Stimulated activated CD4-positive, alpha-beta T cell treated with anti-CD3 and anti-CD28 coated beads, Interleukin-1b, Interleukin-23, amount 100 ng/mL, for 24 hours (primary cell): ENCODE measurements around the gene DISP2.
A peak's percentile ranks its signal among the peaks of the same experiment; 100 is the strongest.

Experiments
- DNase-seq, 4 experiments: peaks; one replicate each; pipeline ENCODE4 v3.0.0-alpha.2; 2020; ENCODE audit warnings: low read depth in 4 of 4, low spot score in 1 of 4

DISP2 gene

DNA sequence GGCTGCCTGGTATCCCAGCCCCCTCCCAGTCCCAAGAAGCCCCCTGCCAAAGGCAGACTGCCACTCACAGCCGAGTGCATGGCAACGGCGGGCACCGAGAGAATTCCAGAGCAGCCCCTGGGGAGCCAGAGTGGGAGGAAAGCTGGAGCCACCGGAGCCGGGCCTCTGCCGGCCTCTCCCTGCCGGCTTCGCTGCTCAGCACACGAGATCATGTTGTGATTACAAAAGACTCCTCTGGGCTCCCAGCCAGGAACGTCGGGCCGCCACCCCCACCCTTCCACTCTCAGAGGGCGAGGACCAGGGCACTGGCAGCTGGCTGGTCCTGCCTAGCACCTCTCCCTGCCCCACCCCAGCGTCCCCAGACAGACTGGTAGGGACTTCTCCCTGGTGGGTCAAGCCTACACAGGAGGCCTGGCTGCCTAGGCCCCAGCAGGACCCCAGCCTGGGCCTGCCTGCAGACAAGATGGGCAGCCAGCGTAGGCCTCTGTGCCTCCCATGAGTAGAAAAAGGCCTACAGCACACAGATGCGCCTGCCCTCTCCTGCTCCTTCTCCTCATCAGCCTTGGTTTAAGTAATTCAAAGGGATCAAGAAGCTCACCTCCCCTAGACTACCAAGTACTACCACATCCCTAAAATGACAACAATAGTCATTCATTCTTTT, 17.1 kb upstream of the DISP2 start, which contains the start of gene CCDC9B:
Gene CCDC9B (minus strand): TSS at position 200 of the 661 bp plus-strand sequence. CDS start 120 bp downstream, at position 80.
- no peak for DNase-seq

DNA sequence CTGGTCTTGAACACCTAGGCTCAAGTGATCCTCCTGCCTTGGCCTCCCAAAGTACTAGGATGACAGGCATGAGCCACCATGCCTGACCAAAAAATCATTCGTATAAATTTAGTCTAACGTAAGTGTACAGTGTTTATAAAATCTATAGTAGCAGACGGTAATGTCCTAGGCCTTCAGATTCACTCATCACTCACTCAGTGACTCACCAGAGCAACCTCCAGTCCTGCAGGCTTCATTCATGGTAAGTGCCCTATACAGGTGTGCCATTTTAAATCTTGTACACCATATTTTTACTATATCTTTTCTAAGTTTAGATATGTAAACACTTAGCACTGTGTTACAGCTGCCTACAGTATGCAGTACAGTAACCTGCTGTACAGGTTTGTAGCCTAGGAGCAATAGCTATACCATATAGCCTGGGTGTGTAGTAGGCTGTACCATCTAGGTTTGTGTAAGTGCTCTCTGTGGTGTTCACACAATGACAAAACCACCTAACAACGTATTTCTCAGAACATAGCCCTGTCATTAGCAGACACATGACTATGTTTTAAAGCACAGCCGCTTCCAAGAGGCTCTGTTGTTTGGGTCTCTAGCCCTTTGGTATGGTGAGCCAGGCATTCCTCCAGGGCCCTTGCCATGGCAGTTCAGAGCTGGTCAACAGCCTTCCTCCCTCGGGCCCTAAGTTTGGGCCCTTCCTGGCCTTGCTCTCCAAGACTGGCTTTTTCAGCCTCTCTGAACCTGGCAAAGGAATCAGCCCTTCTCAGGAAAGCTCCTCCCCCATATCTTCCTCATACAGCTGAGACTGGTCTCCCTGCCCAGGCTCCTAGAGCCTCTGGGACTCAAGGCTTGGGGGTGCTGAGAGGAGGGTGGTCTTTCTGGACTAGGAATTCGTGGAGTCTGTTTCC, 15.4 kb upstream of the DISP2 start:
- DNase-seq, result no peak

GRCh38 chr15:40343512-40343911, 14.5 kb upstream of the DISP2 start:
- DNase-seq, result no peak

GRCh38 chr15:40344217-40344616, 13.8 kb upstream of the DISP2 start:
- no peak for DNase-seq

DNA sequence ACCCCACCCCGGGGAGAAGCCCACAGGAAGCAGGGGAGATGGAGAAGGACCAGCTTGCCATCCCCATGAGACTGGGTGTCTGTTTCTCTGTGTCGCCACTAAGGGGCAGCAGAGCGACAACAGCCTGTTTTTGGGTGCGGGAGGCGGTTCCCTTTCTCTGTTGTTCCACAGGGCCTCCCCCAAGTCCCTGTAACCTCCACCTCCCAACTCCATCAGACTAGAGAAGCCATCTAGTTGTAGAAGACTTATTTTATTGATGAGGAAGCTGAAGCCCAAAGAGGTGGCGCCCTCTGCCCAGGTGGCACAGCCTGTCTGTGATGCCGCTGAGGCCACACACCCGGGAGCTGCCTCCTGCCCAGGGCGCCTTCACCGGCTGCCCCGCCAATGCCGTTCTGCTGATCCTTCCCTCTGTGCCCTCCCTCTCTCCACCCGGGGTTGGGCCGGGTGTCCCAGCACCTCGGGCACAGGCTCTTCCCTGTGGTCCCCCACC, 13.3 kb upstream of the DISP2 start:
- peak in 2 of 4 experiments; percentile 42 to 57 for DNase-seq

DNA sequence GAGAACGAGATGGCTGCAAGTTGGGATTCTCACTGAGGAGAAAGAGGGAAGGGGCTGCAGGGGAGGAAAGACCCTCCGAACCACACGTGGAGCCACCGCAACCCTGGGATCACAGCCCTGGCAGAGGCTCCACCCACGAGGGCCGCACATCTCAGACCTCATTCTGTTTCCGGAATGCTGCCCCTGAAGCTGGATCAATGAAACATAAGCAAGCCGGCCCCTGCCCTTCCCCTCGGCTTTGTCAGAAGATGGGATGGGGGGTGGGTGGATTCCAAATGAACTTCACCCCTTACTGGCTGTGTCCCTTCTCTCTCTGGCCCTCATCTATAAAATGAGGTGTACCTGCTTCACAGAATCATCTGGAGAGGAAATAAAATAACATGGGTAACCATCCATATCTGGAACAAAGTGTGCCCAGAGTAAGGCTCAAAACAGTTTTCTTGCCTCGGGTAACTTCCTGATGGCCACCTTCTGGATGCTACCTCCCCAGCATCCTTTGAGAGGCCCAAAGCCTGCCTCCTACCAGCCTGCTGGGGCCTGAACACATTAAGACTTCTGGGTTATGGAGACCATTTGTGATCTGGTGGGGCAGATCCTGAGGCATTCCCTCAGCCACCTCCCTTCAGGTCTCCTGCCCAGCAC, 12.7 kb upstream of the DISP2 start:
- no peak for DNase-seq

- no peak for DNase-seq
Measured at GRCh38 chr15:40345867-40346578, 12.0 kb upstream of the DISP2 start.

GRCh38 chr15:40346579-40347558, 11.2 kb upstream of the DISP2 start:
- DNase-seq, result no peak

- no peak for DNase-seq
Measured at GRCh38 chr15:40347559-40348473, 10.2 kb upstream of the DISP2 start.

GRCh38 chr15:40348474-40348870, 9.5 kb upstream of the DISP2 start:
- DNase-seq, result no peak

- DNase-seq, result no peak
Measured at GRCh38 chr15:40349163-40349562, 8.9 kb upstream of the DISP2 start.

GRCh38 chr15:40352281-40352901, 5.6 kb upstream of the DISP2 start:
- no peak for DNase-seq

DNA sequence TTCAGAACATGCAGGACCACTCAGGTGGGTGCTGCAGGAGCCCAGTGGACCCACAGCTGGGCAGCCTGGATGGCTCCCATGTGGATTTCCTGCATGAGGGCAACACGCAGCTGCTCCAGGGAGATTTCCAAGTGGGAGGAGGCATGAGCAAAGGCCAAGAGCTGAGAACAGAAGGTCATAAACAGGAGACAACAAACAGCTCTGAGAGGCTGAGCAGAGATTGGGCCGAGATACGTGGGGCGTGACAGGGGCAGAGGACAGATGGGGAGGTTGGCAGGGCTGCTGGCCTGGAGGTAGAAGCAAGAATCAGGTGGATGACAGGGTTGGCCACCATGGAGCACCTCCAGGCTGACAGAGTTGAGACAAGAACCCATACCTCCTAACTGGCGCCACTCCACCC, 4.3 kb upstream of the DISP2 start:
- DNase-seq, result no peak

DNA sequence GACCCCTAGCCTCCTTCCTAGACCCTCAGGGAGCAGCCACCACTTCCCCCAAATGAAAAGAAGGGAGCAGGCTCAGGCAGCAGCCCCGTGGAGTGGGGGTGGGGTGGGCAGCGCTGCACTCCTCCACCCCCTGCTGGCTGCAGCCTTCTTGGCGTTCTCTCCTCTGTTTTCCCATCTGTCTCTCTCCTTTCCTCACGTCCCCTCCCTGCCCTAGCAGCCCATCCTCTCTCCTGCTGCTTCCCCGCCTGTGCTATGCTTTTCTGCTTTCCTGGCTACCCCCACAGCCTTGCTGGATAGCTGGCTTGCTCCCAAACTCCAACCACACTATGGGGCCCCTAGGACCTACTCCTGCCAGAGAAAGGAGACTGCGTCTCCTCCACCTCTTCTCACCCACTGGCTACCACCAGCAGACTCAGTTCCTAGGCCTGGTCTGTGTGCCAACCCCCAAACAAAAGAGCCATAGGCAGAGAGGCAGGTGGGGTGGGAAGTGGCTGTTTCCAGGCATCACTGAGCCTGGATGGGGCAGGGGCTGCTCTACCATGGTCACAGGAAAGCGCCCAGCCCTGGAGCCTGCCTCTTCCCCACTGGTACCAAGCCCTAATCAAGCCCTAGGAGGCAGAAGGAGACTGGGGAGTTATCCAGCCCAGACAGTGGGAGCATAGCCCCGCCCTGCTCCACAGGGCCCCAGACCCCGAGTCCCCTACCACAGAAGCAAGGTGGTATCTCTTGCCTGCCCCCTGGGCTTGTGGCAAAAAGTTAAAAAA, 3.4 kb upstream of the DISP2 start:
- DNase-seq, result no peak

DNA sequence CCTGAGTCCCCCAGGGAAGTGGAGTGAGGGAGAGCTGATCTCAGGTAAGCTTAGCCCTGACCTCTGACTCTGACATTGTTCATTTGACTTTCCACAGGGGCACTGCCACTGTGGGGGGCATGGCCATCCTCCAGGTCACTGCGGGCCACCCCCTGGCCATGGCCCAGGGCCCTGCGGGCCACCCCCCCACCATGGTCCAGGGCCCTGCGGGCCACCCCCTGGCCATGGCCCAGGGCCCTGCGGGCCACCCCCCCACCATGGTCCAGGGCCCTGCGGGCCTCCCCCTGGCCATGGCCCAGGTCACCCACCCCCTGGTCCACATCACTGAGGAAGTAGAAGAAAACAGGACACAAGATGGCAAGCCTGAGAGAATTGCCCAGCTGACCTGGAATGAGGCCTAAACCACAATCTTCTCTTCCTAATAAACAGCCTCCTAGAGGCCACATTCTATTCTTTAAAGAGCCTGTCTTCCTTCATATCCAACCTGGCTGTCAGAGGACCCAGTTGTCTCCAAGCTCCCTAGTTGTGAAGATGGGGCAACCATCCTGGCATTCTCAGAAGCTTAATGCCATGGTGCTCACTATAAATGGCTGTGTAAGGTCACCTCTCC, 1.9 kb upstream of the DISP2 start:
- DNase-seq, result no peak

DNA sequence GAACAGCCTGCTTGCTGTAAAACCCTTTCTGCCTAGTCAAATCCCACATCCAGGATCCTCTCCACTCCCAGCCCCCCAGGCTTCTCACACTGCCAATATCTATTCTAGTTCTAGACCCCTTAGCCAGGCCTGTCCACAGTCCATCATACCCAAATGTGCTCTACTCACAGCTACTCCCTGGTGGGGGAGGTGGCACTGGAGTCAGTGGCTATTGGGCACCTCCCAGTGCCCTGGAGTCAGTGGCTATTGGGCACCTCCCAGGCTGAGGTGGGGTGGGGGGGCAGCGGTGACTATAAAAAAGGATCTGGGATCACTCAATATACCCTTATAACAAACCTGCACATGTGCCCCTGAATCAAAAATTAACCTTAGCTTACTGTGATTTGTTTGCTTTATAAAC, 773 bp upstream of the DISP2 start:
- no peak for DNase-seq
